ENCODE data around the gene FBRS.
A peak's percentile ranks its signal among the peaks of the same experiment; 100 is the strongest.

Gene FBRS

GRCh38 chr16:30644334-30644830 lies 13.8 kb upstream of the FBRS start:
- DNase-seq (ENCODE audit: low spot score), result no peak

- DNase-seq (ENCODE audit: low spot score), result no peak
Observed at GRCh38 chr16:30645727-30646126, 12.5 kb upstream of the FBRS start.

GRCh38 chr16:30647274-30647571 lies 11.0 kb upstream of the FBRS start:
- no peak for DNase-seq (ENCODE audit: low spot score)

GRCh38 chr16:30649725-30650368 lies 8.4 kb upstream of the FBRS start:
- no peak for DNase-seq (ENCODE audit: low spot score)

GRCh38 chr16:30650369-30651123 lies 7.7 kb upstream of the FBRS start, which contains the start of gene PRR14:
PRR14 (plus strand) TSS chr16:30650960; CDS start chr16:30651646, 686 bp downstream.
- peak; percentile 99 for DNase-seq (ENCODE audit: low spot score)

- peak; percentile 71 for DNase-seq (ENCODE audit: low spot score)
Observed at GRCh38 chr16:30651124-30652004, 6.9 kb upstream of the FBRS start.

GRCh38 chr16:30652005-30652296 lies 6.3 kb upstream of the FBRS start:
- no peak for DNase-seq (ENCODE audit: low spot score)

GRCh38 chr16:30652718-30653117 lies 5.5 kb upstream of the FBRS start:
- no peak for DNase-seq (ENCODE audit: low spot score)

GRCh38 chr16:30654856-30655255 lies 3.4 kb upstream of the FBRS start:
- DNase-seq (ENCODE audit: low spot score), result no peak

- DNase-seq (ENCODE audit: low spot score), result no peak
Observed at GRCh38 chr16:30655815-30656347, 2.4 kb upstream of the FBRS start.

- DNase-seq (ENCODE audit: low spot score), result no peak
Observed at GRCh38 chr16:30656388-30656787, 1.8 kb upstream of the FBRS start.

GRCh38 chr16:30656974-30657865 lies 1.0 kb upstream of the FBRS start:
- no peak for DNase-seq (ENCODE audit: low spot score)

GRCh38 chr16:30658731-30659506 lies 688 bp downstream of the FBRS start:
- DNase-seq (ENCODE audit: low spot score), result no peak

- DNase-seq (ENCODE audit: low spot score), result peak; percentile 49
Observed at GRCh38 chr16:30659507-30660423, 1.5 kb downstream of the FBRS start.

GRCh38 chr16:30660424-30661261 lies 2.4 kb downstream of the FBRS start:
- peak; percentile 84 for DNase-seq (ENCODE audit: low spot score)

GRCh38 chr16:30662449-30662848 lies 4.2 kb downstream of the FBRS start:
- DNase-seq (ENCODE audit: low spot score), result no peak

- DNase-seq (ENCODE audit: low spot score), result no peak
Observed at GRCh38 chr16:30663038-30663437, 4.8 kb downstream of the FBRS start.

GRCh38 chr16:30663820-30664219 lies 5.6 kb downstream of the FBRS start:
- no peak for DNase-seq (ENCODE audit: low spot score)

All from CD4-positive, alpha-beta T cell treated with Interleukin-6 at 100 ng/mL for 8 hours (primary cell).